MCF 10A (cell line): ENCODE measurements around the gene FOXN3. TPM values are rescaled to one million over a fixed set of nuclear protein-coding genes. Genes with fewer than 3 reads are reported as not detected.

Experiments
- BruUV-seq: library from RNA; stranded (reverse); fragments of 400-500 nt; replicated peaks from 2 replicates; lab custom pipeline; 2021; lab: Mats Ljungman, UMichigan
- CTCF ChIA-PET: fragments of 300-600 bp; sonication (Branson Sonifier 250); formaldehyde crosslinking; extraction: SDS; loops from one replicate; lab custom pipeline; 2021; ENCODE audit warnings: antibody characterized with exemption, inconsistent platforms; lab: Yijun Ruan, JAX
- POLR2A ChIA-PET: fragments of 300-600, 350-650 bp; sonication (Branson Sonifier 250); formaldehyde crosslinking; extraction: SDS; loops from one replicate; lab custom pipeline; 2020; ENCODE audit warnings: antibody characterized with exemption, inconsistent platforms; lab: Yijun Ruan, JAX
- DNase-seq: peaks from one replicate; pipeline ENCODE4 v3.0.0-alpha.2; 2018; ENCODE audit not compliant: unreplicated experiment
- H3K27ac Mint-ChIP-seq: one replicate; pipeline ENCODE4 v1.8.0; 2022; ENCODE audit warnings: mild to moderate bottlenecking, low read depth, mixed read lengths; ENCODE audit not compliant: unreplicated experiment
- H3K27me3 Mint-ChIP-seq: one replicate; pipeline ENCODE4 v1.8.0; 2022; ENCODE audit warnings: mixed read lengths; ENCODE audit not compliant: insufficient read depth, unreplicated experiment
- H3K36me3 Mint-ChIP-seq: one replicate; pipeline ENCODE4 v1.8.0; 2022; ENCODE audit warnings: mild to moderate bottlenecking, moderate library complexity, mixed read lengths; ENCODE audit not compliant: insufficient read depth, unreplicated experiment
- H3K4me1 Mint-ChIP-seq: one replicate; pipeline ENCODE4 v1.8.0; 2022; ENCODE audit warnings: mixed read lengths; ENCODE audit not compliant: insufficient read depth, unreplicated experiment
- H3K4me3 Mint-ChIP-seq: one replicate; pipeline ENCODE4 v1.8.0; 2022; ENCODE audit warnings: mild to moderate bottlenecking, moderate library complexity, mixed read lengths; ENCODE audit not compliant: unreplicated experiment
- H3K9me3 Mint-ChIP-seq: one replicate; pipeline ENCODE4 v1.8.0; 2022; ENCODE audit warnings: mixed read lengths; ENCODE audit not compliant: unreplicated experiment
- CTCF ChIP-seq: fragments of 200-600 bp; IDR thresholded peaks from one replicate; pipeline ENCODE4 v1.8.0; 2022; ENCODE audit warnings: antibody characterized with exemption, mild to moderate bottlenecking; ENCODE audit not compliant: unreplicated experiment
- intact Hi-C: fragments of 100-400 bp; cut with micrococcal nuclease; formaldehyde crosslinking; loops from 2 replicates; pipeline ENCODE4 v1.14.1; 2022
- total RNA-seq: library from RNA; stranded (reverse); gene quantifications from 2 replicates; pipeline ENCODE4 v1.2.3, GENCODE V29; 2022

FOXN3 gene
- total RNA-seq, 1 experiment from 2014 or later: 27.1 TPM

GRCh38 chr14:89225607-89226006, 191.4 kb downstream of the FOXN3 start:
- Mint-ChIP-seq H3K4me3 (no peak overlapping the region), H3K27me3 (no peaks in the 10 kb centered on the region), H3K9me3 (no peaks in the 10 kb centered on the region), H3K36me3 (no peaks in the 10 kb centered on the region), H3K27ac (no peak overlapping the region), H3K4me1 (no peaks in the 10 kb centered on the region)
- no peak for DNase-seq
- ChIA-PET CTCF (interaction anchor here (0.7 kb wide), 1 partner anchor 76 kb away, joined by 3 read pairs; no protein-coding TSS in a partner anchor), POLR2A (no interaction called here)
- intact Hi-C loops: no loop called here
- TF ChIP-seq CTCF: no peak
- BruUV-seq: no TSS peak

GRCh38 chr14:89221109-89221810, 195.8 kb downstream of the FOXN3 start:
- ChIA-PET CTCF (no interaction called here), POLR2A (no interaction called here)
- intact Hi-C loops: no loop called here
- H3K36me3 Mint-ChIP-seq: no peaks in the 10 kb centered on the region
- TF ChIP-seq CTCF: no peak
- no peak overlapping the region for H3K4me3 Mint-ChIP-seq
- no peaks in the 10 kb centered on the region for H3K27me3 Mint-ChIP-seq
- no peak for DNase-seq
- no peaks in the 10 kb centered on the region for H3K4me1 Mint-ChIP-seq
- no peaks in the 10 kb centered on the region for H3K9me3 Mint-ChIP-seq
- BruUV-seq: no TSS peak
- H3K27ac Mint-ChIP-seq: no peak overlapping the region

- no peak overlapping the region for H3K4me3 Mint-ChIP-seq
- no peaks in the 10 kb centered on the region for H3K9me3 Mint-ChIP-seq
- H3K27ac Mint-ChIP-seq: peak overlapping the region; percentile 25
- H3K27me3 Mint-ChIP-seq: no peaks in the 10 kb centered on the region
- BruUV-seq: no TSS peak
- intact Hi-C loops: no loop called here
- no peaks in the 10 kb centered on the region for H3K4me1 Mint-ChIP-seq
- ChIA-PET POLR2A (interaction anchor here (0.9 kb wide), 1 partner anchor 78 kb away, joined by 3 read pairs; no protein-coding TSS in a partner anchor), CTCF (interaction anchor here (0.6 to 0.8 kb wide), 3 partner anchors 34 to 646 kb away, joined by 3 to 4 read pairs (median 3); no protein-coding TSS in a partner anchor)
- TF ChIP-seq CTCF: no peak
- no peak for DNase-seq
- H3K36me3 Mint-ChIP-seq: no peaks in the 10 kb centered on the region
These were observed 198.0 kb downstream of the FOXN3 start for GRCh38 chr14:89219051-89219450.

GRCh38 chr14:89217891-89218290, 199.1 kb downstream of the FOXN3 start:
- H3K4me1 Mint-ChIP-seq: no peaks in the 10 kb centered on the region
- TF ChIP-seq CTCF: no peak
- BruUV-seq: no TSS peak
- no peak overlapping the region for H3K4me3 Mint-ChIP-seq
- DNase-seq: no peak
- no peak overlapping the region for H3K27ac Mint-ChIP-seq
- H3K27me3 Mint-ChIP-seq: no peaks in the 10 kb centered on the region
- no peaks in the 10 kb centered on the region for H3K36me3 Mint-ChIP-seq
- H3K9me3 Mint-ChIP-seq: no peaks in the 10 kb centered on the region
- intact Hi-C loops: no loop called here
- CTCF ChIA-PET: interaction anchor here (0.6 to 1.1 kb wide), 2 partner anchors 18 to 29 kb away, joined by 3 read pairs; no protein-coding TSS in a partner anchor
- POLR2A ChIA-PET: no interaction called here
